ENCODE data around the gene C17orf107. TPM values are rescaled to one million over a fixed set of nuclear protein-coding genes. Genes with fewer than 3 reads are reported as not detected.

The C17orf107 gene
- 1 to 10 TPM; 4.3 to 5.0 TPM for total RNA-seq
- under 1 TPM; 0.50 to 0.68 TPM for polyA plus RNA-seq

GRCh38 chr17:4899341-4900230, at the start of gene C17orf107:
Gene C17orf107 (plus strand): TSS chr17:4899536. CDS start chr17:4899763, 227 bp downstream.
- peak within 1 kb of the TSS; percentile 54 to 63 for H3K4me3 ChIP-seq (ENCODE audit: low read length in 2 of 2)
- H3K36me3 ChIP-seq (ENCODE audit: insufficient read depth, low read length): peaks cover 15% of the 10 kb centered on the region
- H3K4me1 ChIP-seq (ENCODE audit: insufficient read depth, low read length): peaks cover 39% of the 10 kb centered on the region
- H3K36me3 Mint-ChIP-seq: peaks cover 11 to 25% of the 10 kb centered on the region in 2 donors
- H3K27me3 Mint-ChIP-seq: peaks cover 0 to 2% of the 10 kb centered on the region in 2 donors
- peak within 1 kb of the TSS; percentile 81 to 97 (median 92) for H3K4me3 Mint-ChIP-seq
- CTCF ChIA-PET (ENCODE audit: partially characterized antibody): interaction anchor here (0.6 to 4.9 kb wide), 11 partner anchors 10 to 296 kb away, joined by 3 to 23 read pairs (median 3); partner anchors contain the start of genes ARRB2, GLTPD2 and SPAG7
- peaks cover 19 to 48% (median 34%) of the 10 kb centered on the region in 4 donors for H3K4me1 Mint-ChIP-seq
- H3K27ac Mint-ChIP-seq: peak within 1 kb of the TSS; percentile 94 to 99 (median 98)
- DNase-seq: peak; percentile 88 to 98 (median 92)
- H3K27ac ChIP-seq (ENCODE audit: low read depth, low read length): peak within 1 kb of the TSS; percentile 67
- H3K9me3 ChIP-seq (ENCODE audit: control insufficient read depth in 1 of 2, low read length in 2 of 2): no peaks in the 10 kb centered on the region
- no peaks in the 10 kb centered on the region for H3K27me3 ChIP-seq (ENCODE audit: insufficient read depth, low read length)
- H3K9me3 Mint-ChIP-seq: no peaks in the 10 kb centered on the region
- intact Hi-C loops (cut with micrococcal nuclease): loop anchor here (2.0 to 5.0 kb wide), 3 partner anchors 103 to 332 kb away; partner anchors contain the start of genes ARRB2 and PSMB6
- POLR2A ChIA-PET (ENCODE audit: partially characterized antibody): interaction anchor here (0.8 to 5.7 kb wide), 21 partner anchors 8 to 198 kb away, joined by 3 to 40 read pairs (median 4); partner anchors contain the start of genes ARRB2, CAMTA2, INCA1 and PELP1

GRCh38 chr17:4850246-4850645, 49.1 kb upstream of the C17orf107 start:
- no peaks in the 10 kb centered on the region for H3K27me3 Mint-ChIP-seq
- peaks cover 13 to 34% of the 10 kb centered on the region in 2 donors for H3K36me3 Mint-ChIP-seq
- no peaks in the 10 kb centered on the region for H3K36me3 ChIP-seq (ENCODE audit: insufficient read depth, low read length)
- no peaks in the 10 kb centered on the region for H3K9me3 ChIP-seq (ENCODE audit: control insufficient read depth in 1 of 2, low read length in 2 of 2)
- H3K27me3 ChIP-seq (ENCODE audit: insufficient read depth, low read length): no peaks in the 10 kb centered on the region
- no peak overlapping the region for H3K27ac Mint-ChIP-seq
- peaks cover 0 to 7% (median 3%) of the 10 kb centered on the region in 8 donors for H3K9me3 Mint-ChIP-seq
- peaks cover 16% of the 10 kb centered on the region for H3K4me1 ChIP-seq (ENCODE audit: insufficient read depth, low read length)
- H3K4me3 ChIP-seq (ENCODE audit: low read length in 2 of 2): no peak overlapping the region
- intact Hi-C loops (cut with micrococcal nuclease): no loop called here
- H3K27ac ChIP-seq (ENCODE audit: low read depth, low read length): no peak overlapping the region
- no peak overlapping the region for H3K4me3 Mint-ChIP-seq
- ChIA-PET CTCF (ENCODE audit: partially characterized antibody) (interaction anchor here (1.5 kb wide), 1 partner anchor 60 kb away, joined by 3 read pairs; no protein-coding TSS in a partner anchor), POLR2A (ENCODE audit: partially characterized antibody) (interaction anchor here (0.6 to 2.7 kb wide), 3 partner anchors 10 to 16 kb away, joined by 3 to 8 read pairs (median 4); no protein-coding TSS in a partner anchor)
- DNase-seq: no peak
- peaks cover 34 to 75% (median 53%) of the 10 kb centered on the region in 4 donors for H3K4me1 Mint-ChIP-seq

- ChIA-PET CTCF (ENCODE audit: partially characterized antibody) (no interaction called here), POLR2A (ENCODE audit: partially characterized antibody) (interaction anchor here (2.7 kb wide), 1 partner anchor 16 kb away, joined by 8 read pairs; no protein-coding TSS in a partner anchor)
- Mint-ChIP-seq H3K27ac (peak overlapping the region in 4 of 7 donors; percentile 11 to 91 (median 64)), H3K4me1 (peaks cover 34 to 72% (median 51%) of the 10 kb centered on the region in 4 donors), H3K4me3 (no peak overlapping the region), H3K36me3 (peaks cover 15 to 33% of the 10 kb centered on the region in 2 donors), H3K27me3 (no peaks in the 10 kb centered on the region), H3K9me3 (peaks cover 0 to 7% (median 3%) of the 10 kb centered on the region in 8 donors)
- peaks cover 16% of the 10 kb centered on the region for H3K4me1 ChIP-seq (ENCODE audit: insufficient read depth, low read length)
- H3K27ac ChIP-seq (ENCODE audit: low read depth, low read length): no peak overlapping the region
- intact Hi-C loops (cut with micrococcal nuclease): no loop called here
- H3K27me3 ChIP-seq (ENCODE audit: insufficient read depth, low read length): no peaks in the 10 kb centered on the region
- no peak for DNase-seq
- no peaks in the 10 kb centered on the region for H3K9me3 ChIP-seq (ENCODE audit: control insufficient read depth in 1 of 2, low read length in 2 of 2)
- H3K4me3 ChIP-seq (ENCODE audit: low read length in 2 of 2): no peak overlapping the region
- H3K36me3 ChIP-seq (ENCODE audit: insufficient read depth, low read length): no peaks in the 10 kb centered on the region
Observed at GRCh38 chr17:4851084-4851483, 48.3 kb upstream of the C17orf107 start.

- no peak overlapping the region for H3K27ac ChIP-seq (ENCODE audit: low read depth, low read length)
- peak; percentile 30 to 70 (median 43) for DNase-seq
- no peaks in the 10 kb centered on the region for H3K9me3 ChIP-seq (ENCODE audit: control insufficient read depth in 1 of 2, low read length in 2 of 2)
- peaks cover 0 to 7% (median 3%) of the 10 kb centered on the region in 8 donors for H3K9me3 Mint-ChIP-seq
- peak overlapping the region in 1 of 8 donors; percentile 2 for H3K4me3 Mint-ChIP-seq
- no peaks in the 10 kb centered on the region for H3K27me3 Mint-ChIP-seq
- H3K27ac Mint-ChIP-seq: peak overlapping the region; percentile 19 to 86 (median 68)
- H3K4me3 ChIP-seq (ENCODE audit: low read length in 2 of 2): no peak overlapping the region
- H3K36me3 ChIP-seq (ENCODE audit: insufficient read depth, low read length): no peaks in the 10 kb centered on the region
- CTCF ChIA-PET (ENCODE audit: partially characterized antibody): no interaction called here
- peaks cover 19% of the 10 kb centered on the region for H3K4me1 ChIP-seq (ENCODE audit: insufficient read depth, low read length)
- intact Hi-C loops (cut with micrococcal nuclease): no loop called here
- peaks cover 34 to 70% (median 49%) of the 10 kb centered on the region in 4 donors for H3K4me1 Mint-ChIP-seq
- H3K36me3 Mint-ChIP-seq: peaks cover 20 to 31% of the 10 kb centered on the region in 2 donors
- no peaks in the 10 kb centered on the region for H3K27me3 ChIP-seq (ENCODE audit: insufficient read depth, low read length)
- POLR2A ChIA-PET (ENCODE audit: partially characterized antibody): interaction anchor here (0.9 kb wide), 1 partner anchor 17 kb away, joined by 3 read pairs; no protein-coding TSS in a partner anchor
Observed at GRCh38 chr17:4852567-4853207, 46.6 kb upstream of the C17orf107 start.

- H3K9me3 ChIP-seq (ENCODE audit: control insufficient read depth in 1 of 2, low read length in 2 of 2): no peaks in the 10 kb centered on the region
- no peaks in the 10 kb centered on the region for H3K36me3 ChIP-seq (ENCODE audit: insufficient read depth, low read length)
- Mint-ChIP-seq H3K9me3 (peaks cover 0 to 7% (median 3%) of the 10 kb centered on the region in 8 donors), H3K36me3 (peaks cover 20 to 29% of the 10 kb centered on the region in 2 donors), H3K27me3 (no peaks in the 10 kb centered on the region), H3K27ac (peak overlapping the region in 3 of 7 donors; percentile 6 to 83 (median 76)), H3K4me3 (no peak overlapping the region), H3K4me1 (peaks cover 35 to 72% (median 49%) of the 10 kb centered on the region in 4 donors)
- no peak overlapping the region for H3K4me3 ChIP-seq (ENCODE audit: low read length in 2 of 2)
- no peaks in the 10 kb centered on the region for H3K27me3 ChIP-seq (ENCODE audit: insufficient read depth, low read length)
- peaks cover 24% of the 10 kb centered on the region for H3K4me1 ChIP-seq (ENCODE audit: insufficient read depth, low read length)
- peak in 3 of 5 donors; percentile 17 to 23 (median 23) for DNase-seq
- H3K27ac ChIP-seq (ENCODE audit: low read depth, low read length): no peak overlapping the region
- CTCF ChIA-PET (ENCODE audit: partially characterized antibody): no interaction called here
- intact Hi-C loops (cut with micrococcal nuclease): no loop called here
- POLR2A ChIA-PET (ENCODE audit: partially characterized antibody): interaction anchor here (0.9 kb wide), 1 partner anchor 17 kb away, joined by 3 read pairs; no protein-coding TSS in a partner anchor
Observed at GRCh38 chr17:4853208-4853671, 46.1 kb upstream of the C17orf107 start.

- no peaks in the 10 kb centered on the region for H3K27me3 Mint-ChIP-seq
- H3K27me3 ChIP-seq (ENCODE audit: insufficient read depth, low read length): no peaks in the 10 kb centered on the region
- peaks cover 0 to 7% (median 3%) of the 10 kb centered on the region in 8 donors for H3K9me3 Mint-ChIP-seq
- H3K4me1 Mint-ChIP-seq: peaks cover 38 to 77% (median 50%) of the 10 kb centered on the region in 4 donors
- intact Hi-C loops (cut with micrococcal nuclease): no loop called here
- H3K9me3 ChIP-seq (ENCODE audit: control insufficient read depth in 1 of 2, low read length in 2 of 2): no peaks in the 10 kb centered on the region
- H3K36me3 Mint-ChIP-seq: peaks cover 22 to 29% of the 10 kb centered on the region in 2 donors
- no peak overlapping the region for H3K27ac ChIP-seq (ENCODE audit: low read depth, low read length)
- H3K36me3 ChIP-seq (ENCODE audit: insufficient read depth, low read length): peaks cover 2% of the 10 kb centered on the region
- CTCF ChIA-PET (ENCODE audit: partially characterized antibody): no interaction called here
- H3K27ac Mint-ChIP-seq: peak overlapping the region in 3 of 7 donors; percentile 41 to 76 (median 42)
- no peak overlapping the region for H3K4me3 ChIP-seq (ENCODE audit: low read length in 2 of 2)
- POLR2A ChIA-PET (ENCODE audit: partially characterized antibody): no interaction called here
- peak overlapping the region in 1 of 8 donors; percentile 11 for H3K4me3 Mint-ChIP-seq
- no peak for DNase-seq
- peaks cover 24% of the 10 kb centered on the region for H3K4me1 ChIP-seq (ENCODE audit: insufficient read depth, low read length)
Observed at GRCh38 chr17:4854111-4854681, 45.1 kb upstream of the C17orf107 start.
